Measurements from ENCODE around the gene LCA5L.

LCA5L gene
- total RNA-seq: 0.52 to 0.97 reads per million in 2 donors

GRCh38 chr21:39445321-39446269 lies at the start of gene LCA5L:
Gene LCA5L, minus strand, starts transcription at chr21:39445778. Its CDS starts 17,285 bp downstream, at chr21:39428493.
- DNase-seq: peak; percentile 86

GRCh38 chr21:39489380-39489924 lies 43.9 kb upstream of the LCA5L start:
- no peak for DNase-seq

GRCh38 chr21:39484711-39485276 lies 39.2 kb upstream of the LCA5L start:
- no peak for DNase-seq

- DNase-seq: no peak
Measured at GRCh38 chr21:39483917-39484316, 38.3 kb upstream of the LCA5L start.

- no peak for DNase-seq
Measured at GRCh38 chr21:39481886-39482285, 36.3 kb upstream of the LCA5L start.

- DNase-seq: no peak
Measured at GRCh38 chr21:39480271-39480670, 34.7 kb upstream of the LCA5L start.

GRCh38 chr21:39479814-39480182 lies 34.2 kb upstream of the LCA5L start:
- DNase-seq: no peak

- DNase-seq: no peak
Measured at GRCh38 chr21:39479164-39479813, 33.7 kb upstream of the LCA5L start.

- no peak for DNase-seq
Measured at GRCh38 chr21:39474611-39475010, 29.0 kb upstream of the LCA5L start.

GRCh38 chr21:39472786-39473185 lies 27.2 kb upstream of the LCA5L start:
- no peak for DNase-seq

- DNase-seq: no peak
Measured at GRCh38 chr21:39471598-39471997, 26.0 kb upstream of the LCA5L start.

- DNase-seq: no peak
Measured at GRCh38 chr21:39468559-39468958, 23.0 kb upstream of the LCA5L start.

GRCh38 chr21:39467746-39468145 lies 22.2 kb upstream of the LCA5L start:
- DNase-seq: no peak

GRCh38 chr21:39466584-39466983 lies 21.0 kb upstream of the LCA5L start:
- no peak for DNase-seq

- no peak for DNase-seq
Measured at GRCh38 chr21:39463308-39463707, 17.7 kb upstream of the LCA5L start.

GRCh38 chr21:39461419-39461818 lies 15.8 kb upstream of the LCA5L start:
- DNase-seq: no peak

GRCh38 chr21:39456665-39457064 lies 11.1 kb upstream of the LCA5L start:
- no peak for DNase-seq

- DNase-seq: no peak
Measured at GRCh38 chr21:39454949-39455668, 9.5 kb upstream of the LCA5L start.

GRCh38 chr21:39453571-39454179 lies 8.1 kb upstream of the LCA5L start:
- DNase-seq: no peak

- DNase-seq: no peak
Measured at GRCh38 chr21:39452970-39453342, 7.4 kb upstream of the LCA5L start.

- DNase-seq: no peak
Measured at GRCh38 chr21:39452207-39452969, 6.8 kb upstream of the LCA5L start.

All from activated gamma-delta T cell (primary cell).